ENCODE results near the gene PRDX3.
A peak's percentile ranks its signal among the peaks of the same experiment; 100 is the strongest.
"Not testable (repeated sequence)": the region's sequence is repeated elsewhere in the genome, so short reads cannot be mapped to it uniquely, and the experiment has no call there.

PRDX3 gene

GRCh38 chr10:119206603-119207365 lies 28.2 kb upstream of the PRDX3 start:
- DNase-seq (ENCODE audit: low read depth in 2 of 2): peak; percentile 23 to 66

GRCh38 chr10:119205894-119206602 lies 27.4 kb upstream of the PRDX3 start:
- peak in 1 of 2 donors; percentile 5 for DNase-seq (ENCODE audit: low read depth in 2 of 2)

DNA sequence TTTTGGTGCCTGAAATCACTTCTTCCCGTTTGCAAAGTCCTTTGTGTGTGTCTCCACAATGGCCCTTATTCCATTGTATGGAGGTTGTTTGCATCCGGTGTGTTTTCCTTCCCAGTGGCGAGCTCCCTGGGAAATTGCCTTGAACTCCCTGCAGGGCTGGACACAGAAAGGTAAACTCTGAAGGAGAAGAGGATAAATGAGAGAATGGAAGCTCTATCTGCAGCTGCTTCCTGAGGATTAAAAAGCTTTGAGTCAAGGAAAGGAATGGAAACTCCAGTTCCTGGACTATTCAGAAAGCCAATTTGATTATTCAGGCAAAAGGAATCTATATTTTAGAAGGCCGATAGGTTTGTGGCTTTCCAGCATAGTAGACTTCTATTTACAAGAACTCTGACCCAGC lies 24.4 kb upstream of the PRDX3 start:
- DNase-seq (ENCODE audit: low read depth in 2 of 2): no peak

DNA sequence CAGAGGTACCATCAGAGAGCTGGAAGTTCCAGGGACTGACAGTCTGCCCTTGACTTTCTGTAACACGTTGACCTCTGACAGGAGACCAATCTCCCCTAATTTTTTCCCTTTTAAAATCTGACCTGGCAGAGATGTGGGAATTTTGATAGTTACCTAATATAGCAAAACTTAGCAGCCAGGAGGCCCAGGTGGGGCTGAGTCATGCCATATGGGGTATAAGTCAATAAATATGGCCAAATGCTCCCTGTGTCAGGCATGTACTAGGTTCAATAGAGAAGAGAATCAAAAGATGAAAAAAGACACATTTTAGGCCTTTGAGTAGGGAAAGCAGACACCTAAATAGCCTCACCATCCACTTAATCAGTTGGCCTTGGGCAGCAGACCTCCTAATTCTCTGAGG lies 22.6 kb upstream of the PRDX3 start:
- no peak for DNase-seq (ENCODE audit: low read depth in 2 of 2)

GRCh38 chr10:119199231-119199992 lies 20.8 kb upstream of the PRDX3 start:
- no peak for DNase-seq (ENCODE audit: low read depth in 2 of 2)

DNA sequence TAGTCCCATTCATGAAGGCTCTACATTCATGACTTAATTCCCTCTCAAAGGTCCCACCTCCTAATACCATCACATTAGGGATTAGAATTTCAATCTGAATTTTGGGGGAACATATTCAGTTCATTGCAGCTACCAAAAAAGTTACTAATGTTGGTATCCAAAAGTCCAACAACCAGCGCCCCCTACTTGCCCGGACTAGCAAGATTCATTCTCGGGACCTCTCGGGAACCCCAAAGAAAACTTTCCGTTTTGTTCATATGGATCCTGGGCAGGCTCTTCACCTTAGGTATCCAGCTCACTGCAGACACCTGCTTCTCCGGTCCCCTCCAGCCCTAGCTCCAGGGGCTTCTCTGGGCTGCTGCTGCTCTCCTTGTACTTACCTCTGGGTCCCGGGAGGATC lies 19.8 kb upstream of the PRDX3 start:
- DNase-seq (ENCODE audit: low read depth in 2 of 2): no peak

DNA sequence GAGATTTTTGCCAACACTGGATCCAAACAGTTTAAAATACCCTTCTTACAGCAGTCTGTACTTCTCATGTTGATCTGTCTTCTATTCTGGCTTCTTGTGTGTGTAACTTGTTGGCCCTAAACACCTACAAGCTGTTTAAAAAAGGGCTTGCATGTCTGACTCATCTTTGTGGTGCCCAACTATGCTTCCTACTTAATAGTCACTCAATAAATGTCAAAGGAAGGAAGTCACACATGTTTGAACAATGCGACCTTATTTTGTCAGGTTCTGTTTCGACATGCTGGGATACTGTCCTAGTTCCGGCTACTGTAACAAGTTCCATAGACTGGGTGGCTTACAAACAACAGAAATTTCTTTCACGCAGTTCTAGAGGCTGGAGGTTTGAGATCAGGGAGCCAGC lies 19.3 kb upstream of the PRDX3 start:
- DNase-seq (ENCODE audit: low read depth in 2 of 2): no peak

DNA sequence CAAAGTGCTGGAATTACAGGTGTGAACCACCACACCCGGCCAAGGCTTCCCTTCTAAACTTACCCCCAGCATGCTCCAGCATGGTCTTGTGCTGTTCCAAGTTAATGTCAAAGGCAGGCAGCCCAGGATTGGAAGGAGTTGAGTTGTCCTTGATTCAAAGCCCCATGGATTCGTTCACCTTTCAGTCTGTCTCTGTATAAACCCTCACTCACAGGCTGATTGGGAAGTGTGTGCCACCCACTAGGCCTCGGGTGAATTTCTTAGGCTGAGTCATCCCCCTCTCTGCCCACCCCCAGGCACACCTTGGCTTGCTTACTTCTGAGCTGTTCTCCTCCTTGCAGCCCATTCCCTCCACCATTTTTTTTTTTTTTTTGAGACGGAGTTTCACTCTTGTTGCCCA lies 13.3 kb upstream of the PRDX3 start:
- DNase-seq (ENCODE audit: low read depth in 2 of 2): no peak

DNA sequence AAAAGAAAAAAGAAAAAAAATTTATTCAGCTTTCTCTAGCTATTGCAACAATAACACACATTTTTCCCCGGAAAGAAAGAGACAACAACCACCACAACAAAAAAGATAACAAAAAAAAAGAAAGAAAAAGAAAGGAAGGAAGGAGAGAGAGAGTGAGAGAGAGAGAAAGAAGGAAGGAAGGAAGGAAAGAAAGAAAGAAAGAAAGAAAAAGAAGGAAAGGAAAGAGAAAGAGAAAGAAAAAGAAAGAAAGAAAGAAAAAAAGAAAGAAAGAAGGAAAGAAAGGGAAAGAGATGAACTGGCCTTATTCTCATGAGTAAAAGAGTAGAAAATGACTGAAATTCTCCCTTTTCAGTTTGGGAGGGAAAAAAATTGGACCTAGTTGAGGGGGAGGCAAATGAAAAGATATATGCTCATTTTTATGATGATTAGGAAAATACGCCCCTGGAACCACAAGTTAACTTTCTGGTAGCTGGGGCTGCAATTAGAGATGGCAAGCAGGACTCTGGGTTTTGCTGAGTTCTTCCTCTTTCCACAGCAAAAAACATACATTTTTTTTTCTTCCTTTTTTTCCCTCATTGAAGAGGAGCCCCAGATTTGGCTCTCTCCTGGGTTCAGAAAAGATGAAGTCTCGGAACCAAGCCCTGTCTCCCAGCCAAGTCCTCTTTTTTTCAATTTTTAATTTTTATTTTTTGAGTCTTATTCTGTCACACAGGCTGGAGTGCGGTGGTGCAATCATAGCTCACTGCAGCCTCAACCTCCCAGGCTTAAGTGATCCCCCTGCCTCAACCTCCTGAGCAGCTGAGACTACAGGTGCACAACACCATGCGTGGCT lies 12.6 kb upstream of the PRDX3 start:
- no peak for DNase-seq (ENCODE audit: low read depth in 2 of 2)

- no peak for DNase-seq (ENCODE audit: low read depth in 2 of 2)
Observed at GRCh38 chr10:119190353-119190752, 11.7 kb upstream of the PRDX3 start.

- DNase-seq (ENCODE audit: low read depth in 2 of 2): no peak
Observed at GRCh38 chr10:119189811-119190282, 11.2 kb upstream of the PRDX3 start.

- DNase-seq (ENCODE audit: low read depth in 2 of 2): no peak
Observed at GRCh38 chr10:119183664-119184412, 5.2 kb upstream of the PRDX3 start.

DNA sequence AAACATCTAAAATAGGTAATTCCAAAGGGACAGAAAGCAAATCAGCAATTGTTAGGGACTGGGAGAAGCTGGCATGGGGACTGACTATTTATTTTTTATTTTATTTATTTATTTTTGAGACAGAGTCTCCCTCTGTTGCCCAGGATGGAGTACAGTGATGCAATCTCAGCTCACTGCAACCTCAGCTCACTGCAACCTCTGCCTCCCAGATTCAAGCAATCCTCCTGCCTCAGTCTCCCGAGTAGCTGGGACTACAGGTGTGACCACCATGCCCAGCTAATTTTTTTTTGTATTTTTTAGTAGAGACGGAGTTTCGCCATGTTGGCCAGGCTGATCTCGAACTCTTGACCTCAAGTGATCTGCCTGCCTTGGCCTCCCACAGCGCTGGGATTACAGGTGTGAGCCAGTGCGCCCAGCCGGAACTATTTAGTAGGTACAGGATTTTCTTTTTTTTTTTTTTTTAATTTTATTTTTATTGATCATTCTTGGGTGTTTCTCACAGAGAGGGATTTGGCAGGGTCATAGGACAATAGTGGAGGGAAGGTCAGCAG lies 2.3 kb upstream of the PRDX3 start:
- DNase-seq (ENCODE audit: low read depth in 2 of 2): not testable (repeated sequence)

DNA sequence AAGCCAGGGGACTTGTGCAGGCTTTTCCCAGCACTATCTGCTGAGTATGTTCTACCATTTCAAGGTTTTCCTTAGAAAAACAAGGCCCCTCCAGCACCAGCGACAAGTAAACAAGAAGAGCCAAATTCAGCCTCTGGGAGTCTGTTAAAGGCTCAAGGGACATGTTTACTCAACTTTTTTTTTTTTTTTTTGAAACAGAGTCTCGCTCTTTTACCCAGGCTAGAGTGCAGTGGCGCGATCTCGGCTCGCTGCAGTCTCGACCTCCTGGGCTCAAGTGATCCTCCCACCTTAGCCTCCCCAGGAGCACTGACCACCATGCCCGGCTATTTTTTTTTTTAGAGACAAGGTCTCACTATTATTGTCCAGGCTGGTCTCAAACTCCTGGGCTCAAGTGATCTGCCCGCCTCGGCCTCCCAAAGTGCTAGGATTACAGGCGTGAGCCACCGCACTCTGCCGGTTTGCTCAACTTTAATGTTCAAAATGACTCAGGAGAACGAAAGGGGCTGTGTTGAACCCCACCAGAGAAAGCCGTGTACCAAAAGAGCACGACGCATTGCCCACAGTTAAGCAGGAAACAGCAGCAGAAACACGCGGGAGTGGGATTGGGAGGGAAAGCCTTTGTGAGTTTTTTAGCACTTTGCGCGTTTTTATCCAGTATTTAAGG lies 772 bp downstream of the PRDX3 start:
- DNase-seq (ENCODE audit: low read depth in 2 of 2): no peak

GRCh38 chr10:119176166-119176565 lies 2.4 kb downstream of the PRDX3 start:
- DNase-seq (ENCODE audit: low read depth in 2 of 2): no peak

DNA sequence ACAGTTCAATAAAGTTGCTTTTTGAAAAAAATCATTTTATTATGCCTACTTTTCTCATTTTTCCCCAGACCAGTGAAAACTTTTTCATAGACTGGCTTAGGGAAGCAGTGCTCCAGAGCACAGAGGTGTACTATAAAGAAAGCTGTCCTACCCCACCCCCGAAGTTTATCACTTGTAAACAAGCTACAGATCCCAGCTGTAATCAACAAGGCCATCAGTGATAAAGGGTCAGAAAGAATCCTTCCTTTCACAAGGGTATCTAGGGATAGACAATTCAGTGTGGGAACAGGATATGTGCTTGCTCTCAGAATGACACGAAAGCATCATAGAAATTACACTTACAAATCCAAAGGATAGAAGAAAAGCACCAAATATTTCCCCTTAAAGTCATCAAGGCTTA lies 4.5 kb downstream of the PRDX3 start:
- no peak for DNase-seq (ENCODE audit: low read depth in 2 of 2)

GRCh38 chr10:119167041-119167440 lies 11.6 kb downstream of the PRDX3 start:
- no peak for DNase-seq (ENCODE audit: low read depth in 2 of 2)

DNA sequence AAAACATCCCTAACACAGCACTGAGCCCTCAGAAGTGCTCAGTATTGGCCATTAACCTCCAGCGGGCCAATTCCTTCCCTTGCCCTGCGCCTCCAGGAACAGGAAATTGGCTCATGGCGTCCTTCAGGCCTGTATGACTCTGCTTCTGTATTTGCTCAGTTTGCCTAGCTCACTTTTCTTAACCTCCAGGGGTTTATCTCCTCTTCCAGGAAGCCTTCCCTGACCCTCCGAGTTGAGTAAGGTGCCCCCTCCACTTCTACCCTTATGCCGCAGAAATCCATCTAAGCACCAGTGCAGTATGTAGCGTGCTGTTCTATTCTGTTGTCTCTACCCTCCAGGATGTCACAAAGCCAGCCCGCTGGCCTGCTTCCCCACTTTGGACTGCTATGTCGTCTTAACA lies 12.0 kb downstream of the PRDX3 start:
- no peak for DNase-seq (ENCODE audit: low read depth in 2 of 2)

DNA sequence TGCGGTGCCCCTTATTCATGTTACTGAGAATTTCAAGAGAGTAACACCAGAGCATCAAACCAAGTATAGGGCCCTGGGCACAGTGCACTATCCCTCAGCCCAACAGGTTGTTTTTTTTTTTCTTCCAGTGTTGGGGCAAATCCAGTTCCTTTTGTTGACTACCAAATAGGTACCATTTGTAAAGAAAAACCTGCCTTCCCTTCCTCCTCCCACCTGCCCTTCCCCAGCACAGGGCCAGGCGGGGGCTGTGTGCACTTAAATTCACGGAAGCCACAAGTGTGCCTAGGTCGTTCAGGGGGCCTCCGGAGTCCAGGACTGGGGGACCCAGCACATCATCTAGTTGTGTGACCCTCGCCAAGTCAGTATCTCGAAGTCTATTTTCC lies 12.5 kb downstream of the PRDX3 start:
- no peak for DNase-seq (ENCODE audit: low read depth in 2 of 2)

Data from stimulated activated CD4-positive, alpha-beta T cell treated with anti-CD3 and anti-CD28 coated beads, Interleukin-1b, Interleukin-23, amount 100 ng/mL, for 1 hour (primary cell).